K562 (cell line): ENCODE measurements around the gene PSAP. TPM values are rescaled to one million over a fixed set of nuclear protein-coding genes. Genes with fewer than 3 reads are reported as not detected.

ENCODE experiments used
- ATF2 ChIP-seq: sonication (generic); formaldehyde crosslinking; IDR thresholded peaks from 2 replicates; pipeline ENCODE4 v1.8.1; 2022; ENCODE audit warnings: missing genetic modification reagents
- GMEB1 ChIP-seq: fragments of 250-450 bp; sonication (Bioruptor Pico); IDR thresholded peaks from 2 replicates; pipeline ENCODE4 v1.4.0; 2020; ENCODE audit warnings: mild to moderate bottlenecking
- ILK ChIP-seq: fragments of 450-650 bp; IDR thresholded peaks from 2 replicates; pipeline ENCODE4 v1.6.1; 2016; ENCODE audit warnings: missing genetic modification characterization, low read depth, mild to moderate bottlenecking, missing compliant biosample characterization, moderate library complexity, borderline replicate concordance
- L3MBTL2 ChIP-seq: fragments of 450-650 bp; IDR thresholded peaks from 2 replicates; pipeline ENCODE4 v1.6.1; 2016; ENCODE audit warnings: mild to moderate bottlenecking, moderate library complexity
- MXD1 ChIP-seq: fragments of 250-450 bp; sonication (Bioruptor Pico); IDR thresholded peaks from 2 replicates; pipeline ENCODE4 v1.8.0; 2021; ENCODE audit warnings: borderline replicate concordance, mild to moderate bottlenecking, moderate library complexity; ENCODE audit not compliant: poor library complexity, severe bottlenecking
- PHB2 ChIP-seq: fragments of 450-650 bp; IDR thresholded peaks from 2 replicates; pipeline ENCODE4 v1.6.1; 2017; ENCODE audit warnings: low read depth
- SMARCC2 ChIP-seq: fragments of 450-650 bp; IDR thresholded peaks from 2 replicates; pipeline ENCODE4 v1.6.1; 2017; ENCODE audit warnings: antibody characterized with exemption, moderate library complexity, mild to moderate bottlenecking, low read depth
- SREBF2 ChIP-seq: sonication (generic); formaldehyde crosslinking; IDR thresholded peaks from 2 replicates; pipeline ENCODE4 v1.4.0; 2020; ENCODE audit warnings: mild to moderate bottlenecking, missing genetic modification reagents
- ZNF143 ChIP-seq: sonication (generic); formaldehyde crosslinking; IDR thresholded peaks from 2 replicates; pipeline ENCODE4 v1.9.0; 2022; ENCODE audit warnings: mild to moderate bottlenecking, missing genetic modification reagents
- polyA plus RNA-seq, 8 experiments: library from polyadenylated mRNA; depleted of rRNA in 4 of 8; stranded (reverse) in 5 of 8; unstranded in 3 of 8; fragments of >200 nt; fragmentation: Nextera tagmentation in 2 of 8; fragmentation: Illumina TruSeq in 1 of 8; extraction: Ambion mirVana in 2 of 8; extraction: Trizol in 1 of 8; gene quantifications; 2 replicates each; pipeline versions ENCODE4 v1.2.1 to v1.2.3, GENCODE V29; 2011 to 2014; ENCODE audit warnings: inconsistent platforms in 1 of 8, missing spikeins in 1 of 8
- total RNA-seq, 7 experiments: library from RNA; depleted of rRNA in 6 of 7; stranded (reverse); fragments of >200 nt in 6 of 7; fragmentation: Illumina TruSeq in 2 of 7; extraction: Trizol in 2 of 7; gene quantifications; 2 replicates each; pipeline versions ENCODE4 v1.2.1 to v1.2.3, GENCODE V29; 2011 to 2021; ENCODE audit warnings: low replicate concordance in 1 of 7
- TF ChIP-seq, protein P1 (sequence below): sonication (generic); formaldehyde crosslinking; IDR thresholded peaks from 2 replicates; pipeline ENCODE4 v1.8.0; 2022; ENCODE audit warnings: missing genetic modification reagents, mild to moderate bottlenecking, borderline replicate concordance
- TF ChIP-seq, protein P2 (sequence below): fragments of 200-800 bp; sonication (Bioruptor generic); IDR thresholded peaks from 2 replicates; pipeline ENCODE4 v1.6.1; 2016; ENCODE audit warnings: missing genetic modification characterization, missing compliant biosample characterization
- TF ChIP-seq, protein P3 (sequence below), 3 experiments: fragments of 200-800 bp in 1 of 3; fragments of 250-450 bp in 1 of 3; fragments of 450-650 bp in 1 of 3; sonication (Bioruptor Pico) in 1 of 3; sonication (Bioruptor generic) in 1 of 3; formaldehyde crosslinking in 1 of 3; IDR thresholded peaks; 2 replicates each; pipeline versions ENCODE4 v1.6.1 to v1.8.0; 2016 to 2022; ENCODE audit warnings: mild to moderate bottlenecking in 2 of 3, missing genetic modification characterization in 2 of 3, missing compliant biosample characterization in 1 of 3, moderate library complexity in 1 of 3

The PSAP gene
- total and polyA plus RNA-seq, 9 of the 15 experiments (the other 6 are each of a cell fraction or from before 2014, with no cell fraction given): 245 to 700 (median 429) TPM

- TF ChIP-seq, protein P1, sequence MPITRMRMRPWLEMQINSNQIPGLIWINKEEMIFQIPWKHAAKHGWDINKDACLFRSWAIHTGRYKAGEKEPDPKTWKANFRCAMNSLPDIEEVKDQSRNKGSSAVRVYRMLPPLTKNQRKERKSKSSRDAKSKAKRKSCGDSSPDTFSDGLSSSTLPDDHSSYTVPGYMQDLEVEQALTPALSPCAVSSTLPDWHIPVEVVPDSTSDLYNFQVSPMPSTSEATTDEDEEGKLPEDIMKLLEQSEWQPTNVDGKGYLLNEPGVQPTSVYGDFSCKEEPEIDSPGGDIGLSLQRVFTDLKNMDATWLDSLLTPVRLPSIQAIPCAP: no peak
- no peak for TF ChIP-seq ILK (tag)
- TF ChIP-seq GMEB1 (CRISPR knock-in tag): peak; percentile 83
- peak; percentile 96 for TF ChIP-seq L3MBTL2
- TF ChIP-seq PHB2: no peak
- TF ChIP-seq SMARCC2: peak; percentile 63; the same call in 1 of the 2 replicates
- no peak for TF ChIP-seq SREBF2
- TF ChIP-seq, protein P2, sequence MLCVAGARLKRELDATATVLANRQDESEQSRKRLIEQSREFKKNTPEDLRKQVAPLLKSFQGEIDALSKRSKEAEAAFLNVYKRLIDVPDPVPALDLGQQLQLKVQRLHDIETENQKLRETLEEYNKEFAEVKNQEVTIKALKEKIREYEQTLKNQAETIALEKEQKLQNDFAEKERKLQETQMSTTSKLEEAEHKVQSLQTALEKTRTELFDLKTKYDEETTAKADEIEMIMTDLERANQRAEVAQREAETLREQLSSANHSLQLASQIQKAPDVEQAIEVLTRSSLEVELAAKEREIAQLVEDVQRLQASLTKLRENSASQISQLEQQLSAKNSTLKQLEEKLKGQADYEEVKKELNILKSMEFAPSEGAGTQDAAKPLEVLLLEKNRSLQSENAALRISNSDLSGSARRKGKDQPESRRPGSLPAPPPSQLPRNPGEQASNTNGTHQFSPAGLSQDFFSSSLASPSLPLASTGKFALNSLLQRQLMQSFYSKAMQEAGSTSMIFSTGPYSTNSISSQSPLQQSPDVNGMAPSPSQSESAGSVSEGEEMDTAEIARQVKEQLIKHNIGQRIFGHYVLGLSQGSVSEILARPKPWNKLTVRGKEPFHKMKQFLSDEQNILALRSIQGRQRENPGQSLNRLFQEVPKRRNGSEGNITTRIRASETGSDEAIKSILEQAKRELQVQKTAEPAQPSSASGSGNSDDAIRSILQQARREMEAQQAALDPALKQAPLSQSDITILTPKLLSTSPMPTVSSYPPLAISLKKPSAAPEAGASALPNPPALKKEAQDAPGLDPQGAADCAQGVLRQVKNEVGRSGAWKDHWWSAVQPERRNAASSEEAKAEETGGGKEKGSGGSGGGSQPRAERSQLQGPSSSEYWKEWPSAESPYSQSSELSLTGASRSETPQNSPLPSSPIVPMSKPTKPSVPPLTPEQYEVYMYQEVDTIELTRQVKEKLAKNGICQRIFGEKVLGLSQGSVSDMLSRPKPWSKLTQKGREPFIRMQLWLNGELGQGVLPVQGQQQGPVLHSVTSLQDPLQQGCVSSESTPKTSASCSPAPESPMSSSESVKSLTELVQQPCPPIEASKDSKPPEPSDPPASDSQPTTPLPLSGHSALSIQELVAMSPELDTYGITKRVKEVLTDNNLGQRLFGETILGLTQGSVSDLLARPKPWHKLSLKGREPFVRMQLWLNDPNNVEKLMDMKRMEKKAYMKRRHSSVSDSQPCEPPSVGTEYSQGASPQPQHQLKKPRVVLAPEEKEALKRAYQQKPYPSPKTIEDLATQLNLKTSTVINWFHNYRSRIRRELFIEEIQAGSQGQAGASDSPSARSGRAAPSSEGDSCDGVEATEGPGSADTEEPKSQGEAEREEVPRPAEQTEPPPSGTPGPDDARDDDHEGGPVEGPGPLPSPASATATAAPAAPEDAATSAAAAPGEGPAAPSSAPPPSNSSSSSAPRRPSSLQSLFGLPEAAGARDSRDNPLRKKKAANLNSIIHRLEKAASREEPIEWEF: no peak
- TF ChIP-seq, protein P3, sequence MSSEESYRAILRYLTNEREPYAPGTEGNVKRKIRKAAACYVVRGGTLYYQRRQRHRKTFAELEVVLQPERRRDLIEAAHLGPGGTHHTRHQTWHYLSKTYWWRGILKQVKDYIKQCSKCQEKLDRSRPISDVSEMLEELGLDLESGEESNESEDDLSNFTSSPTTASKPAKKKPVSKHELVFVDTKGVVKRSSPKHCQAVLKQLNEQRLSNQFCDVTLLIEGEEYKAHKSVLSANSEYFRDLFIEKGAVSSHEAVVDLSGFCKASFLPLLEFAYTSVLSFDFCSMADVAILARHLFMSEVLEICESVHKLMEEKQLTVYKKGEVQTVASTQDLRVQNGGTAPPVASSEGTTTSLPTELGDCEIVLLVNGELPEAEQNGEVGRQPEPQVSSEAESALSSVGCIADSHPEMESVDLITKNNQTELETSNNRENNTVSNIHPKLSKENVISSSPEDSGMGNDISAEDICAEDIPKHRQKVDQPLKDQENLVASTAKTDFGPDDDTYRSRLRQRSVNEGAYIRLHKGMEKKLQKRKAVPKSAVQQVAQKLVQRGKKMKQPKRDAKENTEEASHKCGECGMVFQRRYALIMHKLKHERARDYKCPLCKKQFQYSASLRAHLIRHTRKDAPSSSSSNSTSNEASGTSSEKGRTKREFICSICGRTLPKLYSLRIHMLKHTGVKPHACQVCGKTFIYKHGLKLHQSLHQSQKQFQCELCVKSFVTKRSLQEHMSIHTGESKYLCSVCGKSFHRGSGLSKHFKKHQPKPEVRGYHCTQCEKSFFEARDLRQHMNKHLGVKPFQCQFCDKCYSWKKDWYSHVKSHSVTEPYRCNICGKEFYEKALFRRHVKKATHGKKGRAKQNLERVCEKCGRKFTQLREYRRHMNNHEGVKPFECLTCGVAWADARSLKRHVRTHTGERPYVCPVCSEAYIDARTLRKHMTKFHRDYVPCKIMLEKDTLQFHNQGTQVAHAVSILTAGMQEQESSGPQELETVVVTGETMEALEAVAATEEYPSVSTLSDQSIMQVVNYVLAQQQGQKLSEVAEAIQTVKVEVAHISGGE (CRISPR knock-in tag; IDR thresholded peaks at IDR 0.05): no peak
- no peak for TF ChIP-seq ZNF143 (CRISPR knock-in tag)
- TF ChIP-seq ATF2 (CRISPR knock-in tag): no peak
- no peak for TF ChIP-seq MXD1 (CRISPR knock-in tag)
Observed at GRCh38 chr10:71888623-71889387, 37.8 kb upstream of the PSAP start (continued).
